ENCODE measurements around the gene CSNK2A2. TPM values are rescaled to one million over a fixed set of nuclear protein-coding genes. Genes with fewer than 3 reads are reported as not detected.

The CSNK2A2 gene
- polyA plus RNA-seq (2013, experiment 1 of 2), result 47.4 TPM
- 45.7 TPM for polyA plus RNA-seq (2013, experiment 2 of 2)

- no peak within 1 kb of the TSS for H3K27ac ChIP-seq (ENCODE audit: low read length, poor library complexity, severe bottlenecking)
- peak within 1 kb of the TSS; percentile 36 for H4K91ac ChIP-seq (ENCODE audit: low read length)
- peak within 1 kb of the TSS; percentile 94 for H3K9ac ChIP-seq (ENCODE audit: low read length)
- H3K27me3 ChIP-seq (ENCODE audit: control insufficient read depth in 1 of 2, insufficient read depth in 1 of 2, low read length in 2 of 2), result peaks cover 10 to 27% of the 10 kb centered on the region in 2 experiments
- H2BK12ac ChIP-seq (ENCODE audit: low read length in 2 of 2), result no peak within 1 kb of the TSS
- peak within 1 kb of the TSS; percentile 95 for H3K4me2 ChIP-seq (ENCODE audit: low read length, poor library complexity, severe bottlenecking)
- 5% methylated on average over 24 of the region's 52 CpGs for WGBS
- H3K18ac ChIP-seq (ENCODE audit: low read depth in 1 of 2, low read length in 2 of 2), result peak within 1 kb of the TSS; percentile 59 to 64
- H3K14ac ChIP-seq (ENCODE audit: low read length in 2 of 2), result peak within 1 kb of the TSS in 1 of 2 experiments; percentile 0
- peak; percentile 70 for DNase-seq
- H2BK5ac ChIP-seq (ENCODE audit: low read depth, low read length, poor library complexity, severe bottlenecking), result no peak within 1 kb of the TSS
- H2BK15ac ChIP-seq (ENCODE audit: low read depth, poor library complexity, severe bottlenecking), result peak within 1 kb of the TSS; percentile 96
- peak within 1 kb of the TSS; percentile 69 to 94 for H3K4me3 ChIP-seq (ENCODE audit: insufficient read depth in 1 of 2, low read depth in 1 of 2, low read length in 2 of 2)
- peak within 1 kb of the TSS; percentile 70 for H2AFZ ChIP-seq (ENCODE audit: low read depth, low read length)
- H4K8ac ChIP-seq (ENCODE audit: low read length), result peak within 1 kb of the TSS; percentile 98
- H2AK5ac ChIP-seq (ENCODE audit: low read length, severe bottlenecking), result no peak within 1 kb of the TSS
- peak within 1 kb of the TSS; percentile 42 for H2BK120ac ChIP-seq (ENCODE audit: low read depth, low read length)
- H3K36me3 ChIP-seq (ENCODE audit: control insufficient read depth in 1 of 2, insufficient read depth in 2 of 2, low read depth in 1 of 2, low read length in 2 of 2), result peaks cover 0 to 28% of the 10 kb centered on the region in 2 experiments
- H3K79me1 ChIP-seq (replicated peaks; ENCODE audit: low read length, poor library complexity, severe bottlenecking), result peaks cover 4% of the 10 kb centered on the region
- H3K9me3 ChIP-seq (ENCODE audit: control insufficient read depth, low read length), result no peaks in the 10 kb centered on the region
- H3K4me1 ChIP-seq (ENCODE audit: control insufficient read depth, insufficient read depth, low read depth, low read length), result peaks cover 11% of the 10 kb centered on the region
- H3K4ac ChIP-seq (ENCODE audit: low read depth in 1 of 2, low read length in 2 of 2), result peak within 1 kb of the TSS; percentile 42 to 63
- H3K23ac ChIP-seq (ENCODE audit: low read length in 2 of 2), result peak within 1 kb of the TSS; percentile 7 to 92
Observed at GRCh38 chr16:58198022-58198683, at the start of gene CSNK2A2. TSS of gene CSNK2A2 (minus strand) at chr16:58198106. CDS start at chr16:58197736, 370 bp downstream.

- H4K91ac ChIP-seq (ENCODE audit: low read length), result no peak overlapping the region
- H3K27me3 ChIP-seq (ENCODE audit: control insufficient read depth in 1 of 2, insufficient read depth in 1 of 2, low read length in 2 of 2), result peaks cover 19 to 55% of the 10 kb centered on the region in 2 experiments
- no peak overlapping the region for H2BK12ac ChIP-seq (ENCODE audit: low read length in 2 of 2)
- H3K27ac ChIP-seq (ENCODE audit: low read length, poor library complexity, severe bottlenecking), result no peak overlapping the region
- H2BK5ac ChIP-seq (ENCODE audit: low read depth, low read length, poor library complexity, severe bottlenecking), result no peak overlapping the region
- no peak overlapping the region for H2BK120ac ChIP-seq (ENCODE audit: low read depth, low read length)
- H3K36me3 ChIP-seq (ENCODE audit: control insufficient read depth in 1 of 2, insufficient read depth in 2 of 2, low read depth in 1 of 2, low read length in 2 of 2), result no peaks in the 10 kb centered on the region
- H3K4me1 ChIP-seq (ENCODE audit: control insufficient read depth, insufficient read depth, low read depth, low read length), result no peaks in the 10 kb centered on the region
- no peak overlapping the region for H2BK15ac ChIP-seq (ENCODE audit: low read depth, poor library complexity, severe bottlenecking)
- no peak overlapping the region for H4K8ac ChIP-seq (ENCODE audit: low read length)
- H3K14ac ChIP-seq (ENCODE audit: low read length in 2 of 2), result no peak overlapping the region
- H3K23ac ChIP-seq (ENCODE audit: low read length in 2 of 2), result no peak overlapping the region
- no peak overlapping the region for H2AFZ ChIP-seq (ENCODE audit: low read depth, low read length)
- no peak overlapping the region for H3K4me3 ChIP-seq (ENCODE audit: insufficient read depth in 1 of 2, low read depth in 1 of 2, low read length in 2 of 2)
- H3K9ac ChIP-seq (ENCODE audit: low read length), result no peak overlapping the region
- H3K4me2 ChIP-seq (ENCODE audit: low read length, poor library complexity, severe bottlenecking), result no peak overlapping the region
- 29% methylated on average over 2 of the region's 8 CpGs for WGBS
- H2AK5ac ChIP-seq (ENCODE audit: low read length, severe bottlenecking), result no peak overlapping the region
- H3K79me1 ChIP-seq (replicated peaks; ENCODE audit: low read length, poor library complexity, severe bottlenecking), result no peaks in the 10 kb centered on the region
- DNase-seq, result no peak
- H3K4ac ChIP-seq (ENCODE audit: low read depth in 1 of 2, low read length in 2 of 2), result no peak overlapping the region
- H3K9me3 ChIP-seq (ENCODE audit: control insufficient read depth, low read length), result no peaks in the 10 kb centered on the region
- no peak overlapping the region for H3K18ac ChIP-seq (ENCODE audit: low read depth in 1 of 2, low read length in 2 of 2)
Observed at GRCh38 chr16:58243528-58244004, 45.7 kb upstream of the CSNK2A2 start.

- 4% methylated on average over 5 of the region's 5 CpGs for WGBS
- no peak overlapping the region for H3K18ac ChIP-seq (ENCODE audit: low read depth in 1 of 2, low read length in 2 of 2)
- H3K27me3 ChIP-seq (ENCODE audit: control insufficient read depth in 1 of 2, insufficient read depth in 1 of 2, low read length in 2 of 2), result peaks cover 32 to 63% of the 10 kb centered on the region in 2 experiments
Observed at GRCh38 chr16:58236831-58237230, 38.9 kb upstream of the CSNK2A2 start.

GRCh38 chr16:58236231-58236690 is 38.4 kb upstream of the CSNK2A2 start:
- Histone ChIP-seq H3K23ac (ENCODE audit: low read length in 2 of 2) (no peak overlapping the region), H4K91ac (ENCODE audit: low read length) (no peak overlapping the region), H3K9me3 (ENCODE audit: control insufficient read depth, low read length) (no peaks in the 10 kb centered on the region), H3K27ac (ENCODE audit: low read length, poor library complexity, severe bottlenecking) (no peak overlapping the region), H3K4me3 (ENCODE audit: insufficient read depth in 1 of 2, low read depth in 1 of 2, low read length in 2 of 2) (peak overlapping the region; percentile 50 to 77), H2BK120ac (ENCODE audit: low read depth, low read length) (no peak overlapping the region), H2BK5ac (ENCODE audit: low read depth, low read length, poor library complexity, severe bottlenecking) (no peak overlapping the region), H3K14ac (ENCODE audit: low read length in 2 of 2) (no peak overlapping the region), H4K8ac (ENCODE audit: low read length) (peak overlapping the region; percentile 39), H3K4me2 (ENCODE audit: low read length, poor library complexity, severe bottlenecking) (peak overlapping the region; percentile 71), H3K27me3 (ENCODE audit: control insufficient read depth in 1 of 2, insufficient read depth in 1 of 2, low read length in 2 of 2) (peaks cover 32 to 58% of the 10 kb centered on the region in 2 experiments), H3K36me3 (ENCODE audit: control insufficient read depth in 1 of 2, insufficient read depth in 2 of 2, low read depth in 1 of 2, low read length in 2 of 2) (no peaks in the 10 kb centered on the region), H3K4me1 (ENCODE audit: control insufficient read depth, insufficient read depth, low read depth, low read length) (peaks cover 6% of the 10 kb centered on the region), H3K79me1 (replicated peaks; ENCODE audit: low read length, poor library complexity, severe bottlenecking) (no peaks in the 10 kb centered on the region), H3K4ac (ENCODE audit: low read depth in 1 of 2, low read length in 2 of 2) (no peak overlapping the region), H2BK12ac (ENCODE audit: low read length in 2 of 2) (no peak overlapping the region), H3K9ac (ENCODE audit: low read length) (peak overlapping the region; percentile 46), H2AFZ (ENCODE audit: low read depth, low read length) (peak overlapping the region; percentile 99), H3K18ac (ENCODE audit: low read depth in 1 of 2, low read length in 2 of 2) (peak overlapping the region in 1 of 2 experiments; percentile 21), H2BK15ac (ENCODE audit: low read depth, poor library complexity, severe bottlenecking) (no peak overlapping the region), H2AK5ac (ENCODE audit: low read length, severe bottlenecking) (no peak overlapping the region)
- 0% methylated on average over 13 of the region's 13 CpGs for WGBS
- peak; percentile 68 for DNase-seq

More at GRCh38 chr16:58236831-58237230, 38.9 kb upstream of the CSNK2A2 start:
- no peaks in the 10 kb centered on the region for H3K9me3 ChIP-seq (ENCODE audit: control insufficient read depth, low read length)
- no peak overlapping the region for H2AK5ac ChIP-seq (ENCODE audit: low read length, severe bottlenecking)
- H3K4me2 ChIP-seq (ENCODE audit: low read length, poor library complexity, severe bottlenecking), result no peak overlapping the region
- H3K23ac ChIP-seq (ENCODE audit: low read length in 2 of 2), result no peak overlapping the region
- H4K8ac ChIP-seq (ENCODE audit: low read length), result no peak overlapping the region
- DNase-seq, result no peak
- no peak overlapping the region for H3K9ac ChIP-seq (ENCODE audit: low read length)
- H3K4ac ChIP-seq (ENCODE audit: low read depth in 1 of 2, low read length in 2 of 2), result no peak overlapping the region
- H2BK12ac ChIP-seq (ENCODE audit: low read length in 2 of 2), result no peak overlapping the region
- no peak overlapping the region for H2AFZ ChIP-seq (ENCODE audit: low read depth, low read length)
- no peaks in the 10 kb centered on the region for H3K79me1 ChIP-seq (replicated peaks; ENCODE audit: low read length, poor library complexity, severe bottlenecking)
- H3K4me1 ChIP-seq (ENCODE audit: control insufficient read depth, insufficient read depth, low read depth, low read length), result peaks cover 6% of the 10 kb centered on the region
- peak overlapping the region in 1 of 2 experiments; percentile 77 for H3K4me3 ChIP-seq (ENCODE audit: insufficient read depth in 1 of 2, low read depth in 1 of 2, low read length in 2 of 2)
- no peaks in the 10 kb centered on the region for H3K36me3 ChIP-seq (ENCODE audit: control insufficient read depth in 1 of 2, insufficient read depth in 2 of 2, low read depth in 1 of 2, low read length in 2 of 2)
- no peak overlapping the region for H2BK120ac ChIP-seq (ENCODE audit: low read depth, low read length)
- H2BK5ac ChIP-seq (ENCODE audit: low read depth, low read length, poor library complexity, severe bottlenecking), result no peak overlapping the region
- H2BK15ac ChIP-seq (ENCODE audit: low read depth, poor library complexity, severe bottlenecking), result no peak overlapping the region
- H3K14ac ChIP-seq (ENCODE audit: low read length in 2 of 2), result no peak overlapping the region
- no peak overlapping the region for H4K91ac ChIP-seq (ENCODE audit: low read length)
- no peak overlapping the region for H3K27ac ChIP-seq (ENCODE audit: low read length, poor library complexity, severe bottlenecking)
